GM18858 (cell line): ENCODE results near the gene TAAR8.
A peak's percentile ranks its signal among the peaks of the same experiment; 100 is the strongest.
"Not testable (repeated sequence)": the region's sequence is repeated elsewhere in the genome, so short reads cannot be mapped to it uniquely, and the experiment has no call there.

Source experiments
- ATAC-seq: cut with Tn5 transposase; IDR thresholded peaks from one replicate; pipeline ENCODE4 v1.9.1; 2021; ENCODE audit not compliant: unreplicated experiment

TAAR8 gene

DNA sequence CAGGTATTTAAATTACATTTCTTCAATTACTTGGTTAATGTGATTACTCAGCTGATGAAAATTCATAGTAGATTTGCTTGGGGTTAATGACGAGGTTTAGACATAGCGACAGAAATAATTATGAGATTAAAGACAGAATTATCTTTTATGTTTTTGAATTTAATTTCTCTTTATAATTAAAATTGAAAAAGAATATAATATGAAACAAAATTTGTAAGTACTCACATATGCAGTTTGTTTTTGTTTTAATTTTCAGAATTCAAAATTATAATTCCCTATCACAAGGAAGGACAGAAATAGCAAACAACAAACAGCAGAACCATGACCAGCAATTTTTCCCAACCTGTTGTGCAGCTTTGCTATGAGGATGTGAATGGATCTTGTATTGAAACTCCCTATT is at the start of gene TAAR8:
TAAR8 (plus strand) TSS at position 301 of the 400 bp plus-strand sequence; CDS start at position 322, 21 bp downstream.
- ATAC-seq: no peak

- no peak for ATAC-seq
These were observed 47.7 kb upstream of the TAAR8 start for GRCh38 chr6:132504757-132505156.

- ATAC-seq: no peak
These were observed 47.3 kb upstream of the TAAR8 start for GRCh38 chr6:132505158-132505557.

DNA sequence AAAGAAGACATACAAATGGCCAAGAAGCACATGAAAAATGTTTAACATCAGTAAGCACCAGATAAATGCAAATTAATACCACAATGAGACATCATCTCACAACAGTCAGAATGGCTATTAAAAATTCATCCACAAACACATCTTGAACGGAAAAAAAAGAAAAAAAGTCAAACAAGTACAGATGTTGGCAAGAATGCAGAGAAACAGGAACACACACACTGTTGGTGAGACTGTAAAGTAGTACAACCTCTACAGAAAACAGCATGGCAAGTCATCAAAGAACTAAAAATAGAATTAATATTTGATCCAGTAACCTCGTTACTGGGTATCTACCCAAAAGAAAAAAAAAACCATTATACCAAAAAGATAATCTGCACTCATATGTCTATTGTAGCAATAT is 46.0 kb upstream of the TAAR8 start:
- ATAC-seq: no peak

GRCh38 chr6:132506869-132507808 is 45.3 kb upstream of the TAAR8 start:
- no peak for ATAC-seq

GRCh38 chr6:132511210-132511830 is 41.2 kb upstream of the TAAR8 start:
- ATAC-seq: no peak

DNA sequence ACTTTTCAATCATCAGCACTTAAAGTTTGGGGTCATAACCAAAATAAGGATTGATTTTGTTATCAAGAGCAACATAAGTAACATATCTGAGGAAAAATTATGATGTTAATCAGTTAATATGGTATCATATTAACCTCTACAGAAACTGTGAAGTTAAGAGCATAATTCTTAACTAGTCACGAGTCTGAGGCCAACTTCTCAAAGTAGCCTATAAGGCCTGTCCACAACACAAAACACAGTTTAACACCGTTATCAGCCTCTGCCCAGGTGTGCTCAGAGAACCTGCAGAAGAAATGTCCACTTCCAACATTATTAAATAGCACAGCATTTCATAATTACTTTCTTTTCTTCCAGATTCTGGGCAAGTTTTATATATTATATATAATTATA is 40.6 kb upstream of the TAAR8 start:
- no peak for ATAC-seq

GRCh38 chr6:132512342-132512637 is 40.2 kb upstream of the TAAR8 start:
- no peak for ATAC-seq

DNA sequence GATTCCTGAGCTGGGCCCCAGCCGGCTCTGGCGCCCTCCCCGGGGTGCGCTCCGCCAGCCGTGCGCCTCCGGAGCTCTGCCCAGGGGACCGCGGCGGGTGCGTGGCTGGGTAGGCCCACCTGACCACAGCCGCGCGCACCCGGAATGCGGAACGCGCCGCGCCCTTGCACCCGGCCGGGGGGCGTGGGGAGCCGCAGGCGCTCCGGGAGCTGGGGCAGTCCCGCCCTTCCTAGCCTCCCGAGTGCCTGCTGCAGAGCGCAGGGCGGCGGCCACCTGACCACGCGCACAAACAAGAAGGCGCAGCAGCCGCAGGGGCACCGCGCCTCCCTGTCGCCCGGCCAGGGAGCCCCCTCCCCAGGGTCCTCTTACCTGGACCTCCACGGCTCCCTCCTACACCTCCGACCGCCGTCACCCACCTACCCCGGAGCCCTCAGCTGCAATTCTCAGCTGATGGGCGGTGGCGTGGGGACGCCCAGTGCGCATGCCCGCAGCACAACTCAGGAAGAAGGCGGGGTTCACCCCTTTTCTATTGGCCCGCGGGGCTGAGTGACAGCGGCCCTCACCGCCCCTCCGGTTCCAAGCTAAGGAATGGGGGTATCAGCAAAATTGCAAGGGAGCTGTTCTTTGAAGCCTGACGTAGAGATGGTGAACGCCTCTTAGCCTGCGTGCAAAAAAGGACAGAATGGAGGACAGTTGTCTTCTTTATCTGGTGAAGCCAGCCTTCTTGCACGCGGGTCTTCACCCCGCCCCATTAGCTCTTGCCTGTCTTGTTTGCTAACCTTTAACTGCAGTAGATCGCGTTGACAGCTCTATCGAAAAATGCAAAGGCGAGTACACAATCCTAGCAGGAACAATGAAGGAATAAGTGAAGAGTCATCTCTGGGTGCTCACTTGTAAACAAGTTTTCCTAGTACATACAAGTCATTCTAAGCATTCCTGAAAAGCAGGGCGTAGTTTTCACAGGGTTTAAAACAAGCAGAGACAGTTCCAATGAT is 39.5 kb upstream of the TAAR8 start, which contains the start of gene STX7:
STX7 (minus strand) TSS at position 479 of the 995 bp plus-strand sequence. CDS start 9,586 bp downstream, outside the sequence.
- peak; percentile 82 for ATAC-seq

DNA sequence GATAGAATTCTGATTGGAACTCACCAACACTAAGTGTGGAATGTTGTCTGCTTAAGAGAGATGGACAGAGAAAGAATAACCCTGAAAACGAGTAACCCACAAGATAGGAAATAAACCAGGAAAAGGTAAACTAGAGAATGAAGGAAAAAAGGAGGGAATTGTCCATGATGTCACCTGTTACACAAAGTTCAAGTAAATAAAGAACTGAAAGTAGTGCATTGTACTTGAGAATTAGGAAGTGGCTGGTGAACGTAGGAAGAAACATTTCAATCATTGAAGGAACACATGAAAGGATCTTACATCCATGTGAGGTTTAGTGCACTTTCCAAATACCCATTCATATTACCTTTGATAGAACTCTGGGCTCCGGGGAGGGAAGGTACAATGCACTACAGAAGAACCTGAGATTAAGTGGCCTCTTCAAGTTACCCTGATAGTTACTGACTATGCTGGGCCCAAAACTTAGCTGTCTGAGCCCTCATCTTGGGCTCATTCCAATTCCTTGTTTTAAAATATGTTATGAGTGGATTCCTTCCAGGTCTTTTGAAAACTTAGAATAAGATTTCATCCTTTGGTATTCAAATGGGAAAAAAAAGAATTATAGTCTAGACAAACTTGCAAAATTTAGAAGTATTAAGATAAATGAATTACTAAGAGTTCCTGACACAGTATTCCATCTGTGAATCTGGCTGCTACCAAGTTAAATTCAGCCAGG is 38.5 kb upstream of the TAAR8 start:
- ATAC-seq: no peak

DNA sequence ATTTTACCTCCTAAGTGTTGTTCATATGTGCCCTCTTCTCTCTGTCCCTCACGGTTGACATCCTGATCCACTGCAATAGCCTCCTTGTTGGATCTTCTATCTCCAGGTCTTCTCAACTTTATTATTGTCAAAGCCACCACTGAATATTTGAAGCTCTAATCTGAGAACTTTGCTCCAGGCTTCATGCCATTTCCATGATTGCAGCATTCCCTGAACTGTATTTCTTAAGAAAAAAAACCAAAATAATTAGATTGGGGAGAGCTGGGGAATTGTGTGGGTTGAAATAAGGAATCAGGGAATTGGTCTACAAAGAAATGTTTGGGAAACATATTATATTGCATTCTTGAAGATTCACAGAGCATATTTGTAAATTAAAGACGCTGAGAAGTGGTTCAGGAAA is 37.1 kb upstream of the TAAR8 start:
- ATAC-seq: no peak

DNA sequence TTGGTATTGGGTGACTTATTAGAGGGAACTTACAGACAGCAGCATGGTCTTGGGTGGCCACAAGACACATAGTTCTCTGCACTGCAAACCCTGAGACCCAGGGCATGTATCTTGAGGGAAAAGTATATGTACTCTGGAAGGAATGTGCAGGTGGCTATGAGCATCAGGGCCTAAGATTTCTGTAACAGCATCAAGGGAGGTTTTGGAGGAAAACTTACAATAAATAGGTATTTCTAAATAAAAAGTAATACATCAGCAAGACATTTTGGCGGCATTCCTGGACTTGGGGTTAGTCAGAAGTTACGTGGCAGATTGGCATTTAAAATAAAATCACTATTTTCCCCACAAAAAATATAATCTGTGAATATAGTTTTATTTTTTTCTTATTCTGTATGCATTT is 31.5 kb upstream of the TAAR8 start:
- no peak for ATAC-seq

DNA sequence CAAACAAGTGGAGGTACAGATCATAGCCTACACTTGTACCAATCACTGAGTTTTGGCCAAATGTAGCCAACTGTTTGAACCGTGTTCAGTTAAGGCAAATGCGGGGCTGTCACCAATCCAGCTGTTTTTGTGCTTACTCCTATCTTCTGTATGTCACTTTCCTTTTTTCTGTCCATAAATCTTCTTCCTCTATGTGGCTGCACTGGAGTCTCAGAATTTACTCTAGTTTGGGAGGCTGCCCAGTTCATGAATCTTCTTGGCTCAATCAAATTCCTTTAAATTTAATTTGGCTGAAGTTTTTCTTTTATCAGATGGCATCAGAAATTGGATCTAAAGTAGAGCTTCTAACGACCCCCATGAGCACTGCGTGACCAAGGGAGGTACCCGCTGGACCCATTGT is 27.8 kb upstream of the TAAR8 start:
- ATAC-seq: no peak

- no peak for ATAC-seq
These were observed 26.6 kb upstream of the TAAR8 start for GRCh38 chr6:132525866-132526265.

GRCh38 chr6:132526461-132526860 is 26.0 kb upstream of the TAAR8 start:
- ATAC-seq: no peak

DNA sequence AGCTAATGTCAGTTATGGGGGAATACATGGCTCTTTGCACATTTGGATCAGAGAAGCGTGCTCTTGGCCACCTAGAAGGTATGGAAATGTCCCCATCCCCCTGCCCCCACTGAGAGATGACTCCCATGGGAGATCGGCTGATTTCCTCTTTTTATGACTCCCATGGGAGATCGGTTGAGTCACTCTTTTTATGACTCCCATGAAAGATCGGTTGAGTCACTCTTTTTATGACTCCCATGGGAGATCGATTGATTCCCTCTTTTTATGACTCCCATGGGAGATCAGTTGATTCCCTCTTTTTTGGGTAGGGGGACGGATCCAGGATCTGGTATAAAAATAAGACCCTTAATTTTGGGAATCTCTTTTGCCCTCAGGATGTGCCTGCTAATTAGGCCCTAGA is 24.7 kb upstream of the TAAR8 start:
- no peak for ATAC-seq

GRCh38 chr6:132530293-132530974 is 22.0 kb upstream of the TAAR8 start:
- ATAC-seq: peak; percentile 86

- ATAC-seq: not testable (repeated sequence)
These were observed 17.9 kb upstream of the TAAR8 start for GRCh38 chr6:132534546-132534945.

DNA sequence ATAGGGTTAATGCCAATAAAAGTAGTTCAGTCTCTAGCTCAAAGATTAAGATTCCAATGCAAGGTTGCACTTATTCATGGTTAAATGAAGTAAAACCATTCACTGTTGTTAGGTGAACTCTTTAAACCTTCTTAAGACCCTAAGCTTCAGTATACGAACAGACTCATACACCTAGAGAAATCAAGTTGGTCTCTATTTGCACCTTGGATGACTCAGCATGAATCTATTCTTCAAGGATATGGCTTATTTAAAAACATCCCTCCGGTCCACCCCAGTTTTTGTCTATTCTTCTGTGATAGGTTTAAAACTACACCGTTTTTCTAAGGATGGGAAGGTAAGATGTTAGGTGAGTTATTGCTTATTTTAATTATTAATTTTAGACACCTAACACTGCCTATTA is 15.3 kb upstream of the TAAR8 start:
- no peak for ATAC-seq

DNA sequence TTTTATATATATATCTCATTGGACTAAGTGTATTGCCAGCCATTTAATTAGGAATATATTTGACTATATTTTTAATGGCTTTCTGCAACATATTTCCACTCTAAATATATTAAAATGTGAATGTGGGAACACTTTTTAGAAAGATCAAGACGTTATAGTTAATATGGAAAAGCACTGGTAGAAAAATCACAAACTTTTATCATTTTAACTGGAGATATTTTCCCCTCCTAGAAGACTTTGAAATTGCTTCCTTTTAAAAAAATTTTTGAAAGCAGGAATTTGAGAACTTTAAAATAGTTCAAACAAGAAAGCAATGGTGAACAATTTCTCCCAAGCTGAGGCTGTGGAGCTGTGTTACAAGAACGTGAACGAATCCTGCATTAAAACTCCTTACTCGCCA is 14.5 kb upstream of the TAAR8 start, which contains the start of gene TAAR9:
TAAR9 (plus strand) TSS at position 301 of the 400 bp plus-strand sequence; CDS start at position 314, 13 bp downstream.
- no peak for ATAC-seq
